ENCODE measurements around the gene TBC1D1.

TBC1D1 gene

DNA sequence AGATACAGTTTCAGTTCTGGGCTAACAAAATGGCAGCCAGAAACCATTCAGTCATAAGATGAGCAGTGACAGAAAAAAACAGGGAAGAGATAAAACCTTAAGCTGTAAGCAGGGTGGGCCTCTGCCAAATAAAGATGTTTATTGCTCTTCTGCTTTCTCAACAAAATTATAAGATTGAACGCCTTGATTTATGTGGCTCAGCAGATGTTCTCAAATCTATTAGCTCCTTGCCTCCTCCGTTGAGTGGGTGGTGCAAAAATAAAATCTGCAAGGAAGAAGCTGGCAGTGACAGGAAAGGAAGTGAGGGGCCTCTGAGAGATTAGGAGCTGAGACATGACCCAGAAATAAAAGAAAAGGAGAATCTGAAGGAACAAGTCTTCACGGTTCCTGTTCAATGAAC lies 275.9 kb downstream of the TBC1D1 start:
- DNase-seq (ENCODE audit: low read depth), result no peak
- TF ChIP-seq, protein P1, sequence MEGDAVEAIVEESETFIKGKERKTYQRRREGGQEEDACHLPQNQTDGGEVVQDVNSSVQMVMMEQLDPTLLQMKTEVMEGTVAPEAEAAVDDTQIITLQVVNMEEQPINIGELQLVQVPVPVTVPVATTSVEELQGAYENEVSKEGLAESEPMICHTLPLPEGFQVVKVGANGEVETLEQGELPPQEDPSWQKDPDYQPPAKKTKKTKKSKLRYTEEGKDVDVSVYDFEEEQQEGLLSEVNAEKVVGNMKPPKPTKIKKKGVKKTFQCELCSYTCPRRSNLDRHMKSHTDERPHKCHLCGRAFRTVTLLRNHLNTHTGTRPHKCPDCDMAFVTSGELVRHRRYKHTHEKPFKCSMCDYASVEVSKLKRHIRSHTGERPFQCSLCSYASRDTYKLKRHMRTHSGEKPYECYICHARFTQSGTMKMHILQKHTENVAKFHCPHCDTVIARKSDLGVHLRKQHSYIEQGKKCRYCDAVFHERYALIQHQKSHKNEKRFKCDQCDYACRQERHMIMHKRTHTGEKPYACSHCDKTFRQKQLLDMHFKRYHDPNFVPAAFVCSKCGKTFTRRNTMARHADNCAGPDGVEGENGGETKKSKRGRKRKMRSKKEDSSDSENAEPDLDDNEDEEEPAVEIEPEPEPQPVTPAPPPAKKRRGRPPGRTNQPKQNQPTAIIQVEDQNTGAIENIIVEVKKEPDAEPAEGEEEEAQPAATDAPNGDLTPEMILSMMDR (IDR thresholded peaks at IDR 0.05; ENCODE audit: insufficient read depth, low read depth, low read length, missing control alignments), result no peak
- H3K4me3 ChIP-seq (ENCODE audit: low read depth, low read length), result no peak overlapping the region

DNA sequence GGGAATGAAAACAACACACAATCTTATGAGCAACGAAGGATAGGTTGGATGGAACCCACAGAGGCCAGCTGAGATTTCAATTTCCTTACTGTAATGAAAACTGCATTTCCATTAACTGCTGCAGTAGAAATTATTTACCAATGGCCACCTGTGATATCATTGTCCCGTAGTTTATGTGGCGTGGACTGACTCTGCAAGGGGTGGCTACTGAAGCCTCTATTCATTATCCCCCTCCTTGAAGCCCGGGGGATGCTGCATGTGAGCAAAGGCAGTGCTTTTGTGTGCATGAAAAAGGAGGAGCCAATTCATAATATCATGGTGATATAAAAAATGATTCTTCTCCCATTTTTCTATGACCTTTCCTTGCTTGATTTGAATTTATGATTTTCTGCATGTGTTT lies 277.1 kb downstream of the TBC1D1 start:
- no peak for DNase-seq (ENCODE audit: low read depth)
- no peak overlapping the region for H3K4me3 ChIP-seq (ENCODE audit: low read depth, low read length)
- TF ChIP-seq, protein P1 (IDR thresholded peaks at IDR 0.05; ENCODE audit: insufficient read depth, low read depth, low read length, missing control alignments), result no peak

DNA sequence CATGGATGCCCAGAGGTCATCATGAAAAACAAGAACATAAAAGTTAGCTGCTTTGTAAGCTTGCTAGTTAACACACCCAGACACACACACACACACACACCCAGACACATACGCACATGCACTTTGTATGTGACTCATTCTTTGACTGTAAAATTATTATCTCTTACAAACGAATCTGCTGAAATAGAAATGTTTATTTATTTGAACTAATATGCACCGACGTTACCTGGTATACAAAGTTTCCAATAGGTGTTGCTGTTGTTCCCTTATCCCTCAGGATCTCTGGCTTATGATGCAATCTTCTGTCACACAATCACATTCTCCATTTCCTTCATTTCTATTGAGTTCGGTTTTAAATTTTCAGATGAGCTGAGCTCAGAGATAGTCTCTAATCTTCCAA lies 278.6 kb downstream of the TBC1D1 start:
- TF ChIP-seq, protein P1 (IDR thresholded peaks at IDR 0.05; ENCODE audit: insufficient read depth, low read depth, low read length, missing control alignments), result no peak
- H3K4me3 ChIP-seq (ENCODE audit: low read depth, low read length), result no peak overlapping the region
- no peak for DNase-seq (ENCODE audit: low read depth)

DNA sequence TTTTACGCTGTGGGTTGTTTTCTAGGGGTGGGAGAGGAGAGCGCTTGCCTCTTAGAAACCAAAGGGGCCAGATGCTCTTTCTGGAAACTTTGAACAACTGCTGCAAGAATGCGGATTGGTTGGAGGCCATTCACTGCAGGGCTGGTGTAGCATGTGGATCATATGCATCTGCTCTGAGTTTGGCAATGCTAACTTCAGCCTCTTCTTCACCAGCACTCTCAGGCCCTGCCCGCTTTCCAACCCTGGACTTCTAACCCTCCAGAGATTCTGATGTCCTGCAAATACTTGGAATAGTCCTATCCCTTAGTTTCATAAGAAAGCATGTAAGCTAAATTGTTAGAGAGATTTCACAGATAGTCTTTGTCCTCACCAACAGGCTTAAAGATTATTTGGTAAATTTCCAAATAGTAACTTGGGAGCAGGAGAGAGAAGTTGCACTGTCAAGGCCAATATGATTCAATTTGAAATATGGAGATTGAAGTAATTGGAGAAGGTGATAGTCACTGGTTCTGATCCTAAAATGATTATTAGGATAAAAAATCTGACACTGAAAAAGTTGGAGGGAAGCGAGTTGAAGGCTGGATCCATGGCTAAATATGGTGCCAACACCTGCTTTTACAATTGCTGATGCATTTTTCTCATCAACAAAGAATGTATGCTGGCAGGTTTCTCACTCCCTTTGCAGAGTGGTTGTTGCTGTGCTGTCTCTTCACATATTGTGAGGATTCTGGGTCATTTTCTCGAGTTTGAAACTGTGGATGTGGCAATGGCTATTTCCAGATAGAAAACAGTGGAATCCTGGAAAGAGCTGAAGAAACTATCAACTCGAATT lies 279.7 kb downstream of the TBC1D1 start:
- TF ChIP-seq, protein P1 (IDR thresholded peaks at IDR 0.05; ENCODE audit: insufficient read depth, low read depth, low read length, missing control alignments), result no peak
- no peak for DNase-seq (ENCODE audit: low read depth)

DNA sequence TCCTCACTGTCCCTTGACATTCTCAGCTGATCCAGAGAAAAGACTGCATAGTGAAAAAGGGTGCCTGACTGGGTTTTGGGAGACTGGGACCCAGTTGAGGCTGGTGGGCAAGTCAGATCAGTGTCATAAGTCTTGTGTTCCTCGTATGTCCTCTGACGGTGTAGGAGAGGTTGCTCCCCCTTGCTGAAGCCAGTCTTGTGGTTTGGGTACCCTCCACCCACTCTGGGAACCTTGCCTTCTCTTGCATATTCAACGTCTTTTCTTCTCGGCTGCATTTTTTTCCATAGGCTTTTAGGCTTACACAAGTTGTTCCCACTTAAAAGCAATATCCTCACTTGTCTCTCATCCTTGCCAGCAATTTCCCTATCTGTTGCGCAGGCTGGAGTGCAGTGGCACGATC lies 281.2 kb downstream of the TBC1D1 start:
- TF ChIP-seq, protein P1 (IDR thresholded peaks at IDR 0.05; ENCODE audit: insufficient read depth, low read depth, low read length, missing control alignments), result no peak
- DNase-seq (ENCODE audit: low read depth), result no peak
- H3K4me3 ChIP-seq (ENCODE audit: low read depth, low read length), result no peak overlapping the region

More for the DNA sequence above, 279.7 kb downstream of the TBC1D1 start:
- H3K4me3 ChIP-seq (ENCODE audit: low read depth, low read length), result no peak overlapping the region

DNA sequence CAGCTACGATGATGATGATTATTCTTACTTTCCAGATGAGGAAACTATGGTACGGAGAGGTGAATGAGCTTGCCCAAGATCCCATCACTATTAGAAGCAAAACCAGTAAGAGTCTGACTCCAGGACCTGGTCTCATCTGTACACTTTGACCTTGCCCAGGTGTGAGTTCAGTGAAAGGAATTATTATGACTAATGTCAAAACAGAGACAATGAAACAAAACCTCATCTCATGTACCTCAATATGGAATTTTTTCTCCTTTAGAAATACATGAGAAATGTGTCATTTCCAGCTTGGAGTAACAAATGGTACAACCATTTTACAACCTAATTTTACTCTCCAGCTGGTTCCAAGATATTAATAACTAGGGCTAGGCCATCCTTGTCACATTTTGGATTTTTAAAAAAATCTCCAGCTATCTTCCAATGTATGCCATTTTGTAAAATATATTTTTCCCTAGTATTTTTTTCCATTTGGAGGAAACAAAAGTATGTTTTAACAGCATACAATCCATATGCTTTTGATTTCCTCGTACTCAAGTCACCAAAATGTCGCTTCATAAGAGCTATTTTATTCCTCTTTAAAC lies 283.1 kb downstream of the TBC1D1 start:
- DNase-seq (ENCODE audit: low read depth), result no peak
- H3K4me3 ChIP-seq (ENCODE audit: low read depth, low read length), result no peak overlapping the region
- TF ChIP-seq, protein P1 (IDR thresholded peaks at IDR 0.05; ENCODE audit: insufficient read depth, low read depth, low read length, missing control alignments), result no peak

Data from GM12865 (cell line).